HepG2 (cell line): Measurements from ENCODE around the gene CAPN8. TPM values are rescaled to one million over a fixed set of nuclear protein-coding genes. Genes with fewer than 3 reads are reported as not detected.
A peak's percentile ranks its signal among the peaks of the same experiment; 100 is the strongest.

Source experiments
- ATF1 ChIP-seq: IDR thresholded peaks from 2 replicates; pipeline ENCODE4 v1.6.1; 2016; ENCODE audit warnings: mild to moderate bottlenecking, control low read depth
- BRD4 ChIP-seq: sonication (generic); formaldehyde crosslinking; IDR thresholded peaks from 2 replicates; pipeline ENCODE4 v1.4.0; 2020; ENCODE audit warnings: missing genetic modification reagents
- DPF2 ChIP-seq: sonication (generic); formaldehyde crosslinking; IDR thresholded peaks from 2 replicates; pipeline ENCODE4 v1.4.0; 2020; ENCODE audit warnings: mild to moderate bottlenecking, low read depth, missing genetic modification reagents, borderline replicate concordance
- HNRNPK ChIP-seq: fragments of 200-400 bp; formaldehyde crosslinking; IDR thresholded peaks from 2 replicates; pipeline ENCODE4 v1.6.1; 2018; ENCODE audit warnings: low read length, low read depth, moderate library complexity, mild to moderate bottlenecking; ENCODE audit not compliant: poor library complexity, severe bottlenecking
- HOXD1 ChIP-seq: sonication (generic); formaldehyde crosslinking; IDR thresholded peaks from 2 replicates; pipeline ENCODE4 v1.5.0; 2020; ENCODE audit warnings: missing genetic modification reagents
- KLF6 ChIP-seq: IDR thresholded peaks from 2 replicates; pipeline ENCODE4 v1.8.0; 2016; ENCODE audit warnings: missing biosample characterization, missing genetic modification reagents
- MED8 ChIP-seq: sonication (generic); formaldehyde crosslinking; IDR thresholded peaks from 2 replicates; pipeline ENCODE4 v1.8.1; 2023; ENCODE audit warnings: mild to moderate bottlenecking, missing genetic modification reagents; ENCODE audit not compliant: insufficient replicate concordance
- MEIS2 ChIP-seq: sonication (generic); formaldehyde crosslinking; IDR thresholded peaks from 2 replicates; pipeline ENCODE4 v1.9.0; 2021; ENCODE audit warnings: mild to moderate bottlenecking, missing genetic modification reagents
- MIER3 ChIP-seq: IDR thresholded peaks from 2 replicates; pipeline ENCODE4 v1.6.1; 2016; ENCODE audit warnings: missing compliant biosample characterization, borderline replicate concordance
- NFE2L2 ChIP-seq: fragments of 150-350 bp; IDR thresholded peaks from 2 replicates; pipeline ENCODE4 v1.6.1; 2014; ENCODE audit warnings: low read length
- RBAK ChIP-seq: sonication (generic); formaldehyde crosslinking; IDR thresholded peaks from 2 replicates; pipeline ENCODE4 v1.5.1; 2020; ENCODE audit warnings: mild to moderate bottlenecking, missing genetic modification reagents
- SP5 ChIP-seq: IDR thresholded peaks from 2 replicates; pipeline ENCODE4 v1.6.1; 2016; ENCODE audit warnings: low read depth, borderline replicate concordance
- TMF1 ChIP-seq: sonication (generic); formaldehyde crosslinking; IDR thresholded peaks from 2 replicates; pipeline ENCODE4 v1.8.1; 2022; ENCODE audit warnings: low read depth, missing genetic modification reagents
- ZBTB21 ChIP-seq: sonication (generic); formaldehyde crosslinking; IDR thresholded peaks from 2 replicates; pipeline ENCODE4 v1.4.0; 2020; ENCODE audit warnings: missing genetic modification reagents
- ZNF260 ChIP-seq: sonication (generic); formaldehyde crosslinking; IDR thresholded peaks from 2 replicates; pipeline ENCODE4 v1.4.0; 2020; ENCODE audit warnings: missing genetic modification reagents, low read depth, mild to moderate bottlenecking, borderline replicate concordance
- ZNF317 ChIP-seq: sonication (generic); formaldehyde crosslinking; IDR thresholded peaks from 2 replicates; pipeline ENCODE4 v1.5.0; 2020; ENCODE audit warnings: mild to moderate bottlenecking, missing genetic modification reagents
- ZNF33A ChIP-seq: sonication (generic); formaldehyde crosslinking; IDR thresholded peaks from 2 replicates; pipeline ENCODE4 v1.5.1; 2020; ENCODE audit warnings: missing genetic modification reagents, mild to moderate bottlenecking, moderate library complexity, borderline replicate concordance
- ZNF530 ChIP-seq: sonication (generic); formaldehyde crosslinking; IDR thresholded peaks from 2 replicates; pipeline ENCODE4 v1.5.0; 2020; ENCODE audit warnings: low read depth, mild to moderate bottlenecking, missing genetic modification reagents
- ZNF644 ChIP-seq: IDR thresholded peaks from 2 replicates; pipeline ENCODE4 v1.6.1; 2016; ENCODE audit warnings: low read depth
- ZNF720 ChIP-seq: sonication (generic); formaldehyde crosslinking; IDR thresholded peaks from 2 replicates; pipeline ENCODE4 v1.4.0; 2020; ENCODE audit warnings: missing genetic modification reagents
- polyA plus RNA-seq, 8 experiments: library from polyadenylated mRNA; depleted of rRNA in 3 of 8; stranded (reverse) in 7 of 8; unstranded in 1 of 8; fragments of >200 nt; fragmentation: Illumina TruSeq in 4 of 8; extraction: Trizol in 4 of 8; gene quantifications; 2 replicates each; pipeline versions ENCODE4 v1.2.1 to v1.2.3, GENCODE V29; 2011 to 2016; ENCODE audit warnings: low read depth in 4 of 8, missing spikeins in 1 of 8, mixed read lengths in 1 of 8; ENCODE audit not compliant: insufficient read depth in 1 of 8
- total RNA-seq, 5 experiments: library from RNA; depleted of rRNA; stranded (reverse); fragments of >200 nt; fragmentation: Illumina TruSeq; extraction: Trizol; gene quantifications; 2 replicates each; pipeline ENCODE4 v1.2.3, GENCODE V29; 2016; ENCODE audit warnings: low read depth in 1 of 5
- TF ChIP-seq, protein P1 (sequence below): sonication (generic); formaldehyde crosslinking; IDR thresholded peaks from 2 replicates; pipeline ENCODE4 v1.8.0; 2022; ENCODE audit warnings: mild to moderate bottlenecking, missing genetic modification reagents, borderline replicate concordance
- TF ChIP-seq, protein P2 (sequence below): sonication (generic); formaldehyde crosslinking; IDR thresholded peaks from 2 replicates; pipeline ENCODE4 v1.5.0; 2020; ENCODE audit warnings: mild to moderate bottlenecking, missing genetic modification reagents
- TF ChIP-seq, protein P3 (sequence below): sonication (generic); formaldehyde crosslinking; IDR thresholded peaks from 2 replicates; pipeline ENCODE4 v1.8.1; 2022; ENCODE audit warnings: low read depth, mild to moderate bottlenecking, missing genetic modification reagents
- TF ChIP-seq, protein P4 (sequence below): sonication (generic); formaldehyde crosslinking; IDR thresholded peaks from 2 replicates; pipeline ENCODE4 v1.4.0; 2020; ENCODE audit warnings: missing genetic modification reagents

The CAPN8 gene
- total and polyA plus RNA-seq, 2 of the 13 experiments (the other 11 are each of a cell fraction or from before 2014, with no cell fraction given) = 0.20 to 0.25 TPM

DNA sequence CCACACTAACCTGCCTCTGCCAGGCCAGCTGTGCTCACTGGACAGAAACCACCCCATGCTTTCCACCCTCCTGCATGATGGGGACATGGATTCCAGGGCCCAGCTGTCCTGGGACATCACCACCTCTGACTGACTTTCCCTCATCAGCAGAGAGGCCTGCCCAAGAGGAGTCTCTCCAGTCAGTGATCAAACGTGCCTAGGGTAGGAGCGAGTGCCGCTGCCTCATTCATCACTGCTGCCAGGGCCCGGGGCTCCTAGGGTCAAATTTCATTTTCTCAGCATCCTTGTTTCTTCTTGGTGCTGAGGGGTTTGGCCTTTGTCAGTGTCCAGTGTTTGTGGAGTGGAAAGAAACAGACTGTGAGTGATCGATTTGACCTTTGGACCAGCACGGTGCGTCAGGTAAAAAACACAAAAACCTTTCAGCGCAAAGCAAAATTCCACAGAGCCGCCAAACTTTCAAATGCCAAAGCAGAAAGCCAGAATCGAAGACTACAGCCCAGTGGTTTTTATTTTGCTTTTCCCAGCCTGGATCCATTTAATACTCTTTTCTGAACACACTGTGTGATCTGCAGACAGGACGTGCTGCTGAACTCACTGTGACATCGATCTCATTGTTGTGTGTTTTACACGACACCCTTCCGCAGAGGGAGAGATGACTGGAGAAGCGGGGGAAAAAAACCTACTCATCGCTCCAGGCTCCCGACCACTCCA, 43.2 kb downstream of the CAPN8 start (continued):
- TF ChIP-seq, protein P1, sequence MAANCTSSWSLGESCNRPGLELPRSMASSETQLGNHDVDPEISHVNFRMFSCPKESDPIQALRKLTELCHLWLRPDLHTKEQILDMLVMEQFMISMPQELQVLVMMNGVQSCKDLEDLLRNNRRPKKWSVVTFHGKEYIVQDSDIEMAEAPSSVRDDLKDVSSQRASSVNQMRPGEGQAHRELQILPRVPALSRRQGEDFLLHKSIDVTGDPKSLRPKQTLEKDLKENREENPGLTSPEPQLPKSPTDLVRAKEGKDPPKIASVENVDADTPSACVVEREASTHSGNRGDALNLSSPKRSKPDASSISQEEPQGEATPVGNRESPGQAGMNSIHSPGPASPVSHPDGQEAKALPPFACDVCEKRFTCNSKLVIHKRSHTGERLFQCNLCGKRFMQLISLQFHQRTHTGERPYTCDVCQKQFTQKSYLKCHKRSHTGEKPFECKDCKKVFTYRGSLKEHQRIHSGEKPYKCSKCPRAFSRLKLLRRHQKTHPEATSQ (CRISPR knock-in tag) = no peak
- TF ChIP-seq RBAK (CRISPR knock-in tag) (no peak), BRD4 (no peak), HNRNPK (no peak), MEIS2 (CRISPR knock-in tag) (0 out of 2 replicates have a peak, but pooled peaks have one; percentile 29), ZNF644 (peak; percentile 61), HOXD1 (CRISPR knock-in tag) (peak; percentile 93), DPF2 (CRISPR knock-in tag) (no peak; the same call in 1 of the 2 replicates), ZNF317 (CRISPR knock-in tag) (0 out of 2 replicates have a peak, but pooled peaks have one; percentile 37), ZNF260 (CRISPR knock-in tag) (no peak), ATF1 (CRISPR knock-in tag) (no peak), ZNF530 (CRISPR knock-in tag) (no peak), MIER3 (peak; percentile 57; the same call in 1 of the 2 replicates), KLF6 (CRISPR knock-in tag) (no peak), ZNF33A (no peak), NFE2L2 (no peak), ZNF720 (CRISPR knock-in tag) (no peak), SP5 (CRISPR knock-in tag) (no peak), ZBTB21 (CRISPR knock-in tag) (no peak), TMF1 (CRISPR knock-in tag) (no peak), MED8 (CRISPR knock-in tag) (no peak)
- TF ChIP-seq, protein P2, sequence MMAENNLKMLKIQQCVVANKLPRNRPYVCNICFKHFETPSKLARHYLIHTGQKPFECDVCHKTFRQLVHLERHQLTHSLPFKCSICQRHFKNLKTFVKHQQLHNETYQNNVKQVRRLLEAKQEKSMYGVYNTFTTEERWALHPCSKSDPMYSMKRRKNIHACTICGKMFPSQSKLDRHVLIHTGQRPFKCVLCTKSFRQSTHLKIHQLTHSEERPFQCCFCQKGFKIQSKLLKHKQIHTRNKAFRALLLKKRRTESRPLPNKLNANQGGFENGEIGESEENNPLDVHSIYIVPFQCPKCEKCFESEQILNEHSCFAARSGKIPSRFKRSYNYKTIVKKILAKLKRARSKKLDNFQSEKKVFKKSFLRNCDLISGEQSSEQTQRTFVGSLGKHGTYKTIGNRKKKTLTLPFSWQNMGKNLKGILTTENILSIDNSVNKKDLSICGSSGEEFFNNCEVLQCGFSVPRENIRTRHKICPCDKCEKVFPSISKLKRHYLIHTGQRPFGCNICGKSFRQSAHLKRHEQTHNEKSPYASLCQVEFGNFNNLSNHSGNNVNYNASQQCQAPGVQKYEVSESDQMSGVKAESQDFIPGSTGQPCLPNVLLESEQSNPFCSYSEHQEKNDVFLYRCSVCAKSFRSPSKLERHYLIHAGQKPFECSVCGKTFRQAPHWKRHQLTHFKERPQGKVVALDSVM (CRISPR knock-in tag) = no peak
- TF ChIP-seq, protein P3, sequence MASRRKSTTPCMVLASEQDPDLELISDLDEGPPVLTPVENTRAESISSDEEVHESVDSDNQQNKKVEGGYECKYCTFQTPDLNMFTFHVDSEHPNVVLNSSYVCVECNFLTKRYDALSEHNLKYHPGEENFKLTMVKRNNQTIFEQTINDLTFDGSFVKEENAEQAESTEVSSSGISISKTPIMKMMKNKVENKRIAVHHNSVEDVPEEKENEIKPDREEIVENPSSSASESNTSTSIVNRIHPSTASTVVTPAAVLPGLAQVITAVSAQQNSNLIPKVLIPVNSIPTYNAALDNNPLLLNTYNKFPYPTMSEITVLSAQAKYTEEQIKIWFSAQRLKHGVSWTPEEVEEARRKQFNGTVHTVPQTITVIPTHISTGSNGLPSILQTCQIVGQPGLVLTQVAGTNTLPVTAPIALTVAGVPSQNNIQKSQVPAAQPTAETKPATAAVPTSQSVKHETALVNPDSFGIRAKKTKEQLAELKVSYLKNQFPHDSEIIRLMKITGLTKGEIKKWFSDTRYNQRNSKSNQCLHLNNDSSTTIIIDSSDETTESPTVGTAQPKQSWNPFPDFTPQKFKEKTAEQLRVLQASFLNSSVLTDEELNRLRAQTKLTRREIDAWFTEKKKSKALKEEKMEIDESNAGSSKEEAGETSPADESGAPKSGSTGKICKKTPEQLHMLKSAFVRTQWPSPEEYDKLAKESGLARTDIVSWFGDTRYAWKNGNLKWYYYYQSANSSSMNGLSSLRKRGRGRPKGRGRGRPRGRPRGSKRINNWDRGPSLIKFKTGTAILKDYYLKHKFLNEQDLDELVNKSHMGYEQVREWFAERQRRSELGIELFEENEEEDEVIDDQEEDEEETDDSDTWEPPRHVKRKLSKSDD = no peak
- TF ChIP-seq, protein P4, sequence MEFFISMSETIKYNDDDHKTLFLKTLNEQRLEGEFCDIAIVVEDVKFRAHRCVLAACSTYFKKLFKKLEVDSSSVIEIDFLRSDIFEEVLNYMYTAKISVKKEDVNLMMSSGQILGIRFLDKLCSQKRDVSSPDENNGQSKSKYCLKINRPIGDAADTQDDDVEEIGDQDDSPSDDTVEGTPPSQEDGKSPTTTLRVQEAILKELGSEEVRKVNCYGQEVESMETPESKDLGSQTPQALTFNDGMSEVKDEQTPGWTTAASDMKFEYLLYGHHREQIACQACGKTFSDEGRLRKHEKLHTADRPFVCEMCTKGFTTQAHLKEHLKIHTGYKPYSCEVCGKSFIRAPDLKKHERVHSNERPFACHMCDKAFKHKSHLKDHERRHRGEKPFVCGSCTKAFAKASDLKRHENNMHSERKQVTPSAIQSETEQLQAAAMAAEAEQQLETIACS (CRISPR knock-in tag) = no peak
